RWPE1 (cell line): ENCODE results near the gene BBS1.

ENCODE experiments used
- CTCF ChIA-PET: fragments of 350-600 bp; sonication (Branson Sonifier 250); formaldehyde crosslinking; extraction: SDS; loops from one replicate; lab custom pipeline; 2021; lab: Yijun Ruan, JAX
- POLR2A ChIA-PET: fragments of 400-600 bp; formaldehyde crosslinking; extraction: SDS; loops from one replicate; lab custom pipeline; 2020; ENCODE audit warnings: antibody characterized with exemption; ENCODE audit not compliant: low non-redundant PET; lab: Yijun Ruan, JAX
- DNase-seq: peaks from one replicate; pipeline ENCODE4 v3.0.0; 2012; ENCODE audit warnings: low spot score
- H3K27ac ChIP-seq: fragments of 450-650 bp; 2 replicates; pipeline ENCODE4 v1.5.1; 2017
- TF ChIP-seq, protein P1 (sequence below): fragments of 450-650 bp; conservative IDR thresholded peaks from 2 replicates; pipeline ENCODE4 v1.5.1; 2017; ENCODE audit warnings: low read depth, mild to moderate bottlenecking

Gene BBS1

GRCh38 chr11:66492161-66492865 lies 18.1 kb upstream of the BBS1 start:
- ChIA-PET CTCF (interaction anchor here (0.6 kb wide), 1 partner anchor 10 kb away, joined by 6 read pairs; no protein-coding TSS in a partner anchor), POLR2A (interaction anchor here (0.6 kb wide), 1 partner anchor 811 kb away, joined by 3 read pairs; no protein-coding TSS in a partner anchor)
- TF ChIP-seq, protein P1, sequence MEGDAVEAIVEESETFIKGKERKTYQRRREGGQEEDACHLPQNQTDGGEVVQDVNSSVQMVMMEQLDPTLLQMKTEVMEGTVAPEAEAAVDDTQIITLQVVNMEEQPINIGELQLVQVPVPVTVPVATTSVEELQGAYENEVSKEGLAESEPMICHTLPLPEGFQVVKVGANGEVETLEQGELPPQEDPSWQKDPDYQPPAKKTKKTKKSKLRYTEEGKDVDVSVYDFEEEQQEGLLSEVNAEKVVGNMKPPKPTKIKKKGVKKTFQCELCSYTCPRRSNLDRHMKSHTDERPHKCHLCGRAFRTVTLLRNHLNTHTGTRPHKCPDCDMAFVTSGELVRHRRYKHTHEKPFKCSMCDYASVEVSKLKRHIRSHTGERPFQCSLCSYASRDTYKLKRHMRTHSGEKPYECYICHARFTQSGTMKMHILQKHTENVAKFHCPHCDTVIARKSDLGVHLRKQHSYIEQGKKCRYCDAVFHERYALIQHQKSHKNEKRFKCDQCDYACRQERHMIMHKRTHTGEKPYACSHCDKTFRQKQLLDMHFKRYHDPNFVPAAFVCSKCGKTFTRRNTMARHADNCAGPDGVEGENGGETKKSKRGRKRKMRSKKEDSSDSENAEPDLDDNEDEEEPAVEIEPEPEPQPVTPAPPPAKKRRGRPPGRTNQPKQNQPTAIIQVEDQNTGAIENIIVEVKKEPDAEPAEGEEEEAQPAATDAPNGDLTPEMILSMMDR, result no peak
- no peak overlapping the region for H3K27ac ChIP-seq
- no peak for DNase-seq

GRCh38 chr11:66493130-66493529 lies 17.3 kb upstream of the BBS1 start:
- POLR2A ChIA-PET, result interaction anchor here (0.6 kb wide), 1 partner anchor 810 kb away, joined by 3 read pairs; no protein-coding TSS in a partner anchor
- CTCF ChIA-PET, result no interaction called here
- no peak overlapping the region for H3K27ac ChIP-seq
- TF ChIP-seq, protein P1, result no peak
- no peak for DNase-seq

- ChIA-PET POLR2A (no interaction called here), CTCF (no interaction called here)
- no peak for DNase-seq
- H3K27ac ChIP-seq, result no peak overlapping the region
- TF ChIP-seq, protein P1, result no peak
Observed at GRCh38 chr11:66494458-66494857, 16.0 kb upstream of the BBS1 start.

DNA sequence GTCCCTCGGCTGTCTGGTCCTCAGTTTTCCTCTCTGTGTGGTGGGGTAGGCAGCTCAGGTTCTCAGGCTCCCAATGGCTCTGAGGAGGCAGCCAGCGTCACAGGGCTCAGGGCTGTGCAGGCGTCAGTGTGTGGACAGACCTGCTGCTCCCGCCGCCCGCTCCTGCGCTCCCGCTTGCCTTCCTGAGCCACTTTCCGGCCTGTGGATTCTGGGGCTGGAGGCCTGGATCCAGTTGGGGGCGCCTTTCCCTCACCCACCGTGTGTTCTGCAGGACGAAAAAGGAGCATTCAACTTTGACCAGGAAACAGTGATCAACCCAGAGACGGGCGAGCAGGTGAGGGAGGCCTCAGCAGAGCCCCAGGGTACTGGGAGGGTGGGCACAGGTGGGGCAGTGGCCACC lies 15.5 kb upstream of the BBS1 start:
- ChIA-PET CTCF (no interaction called here), POLR2A (no interaction called here)
- DNase-seq, result no peak
- H3K27ac ChIP-seq, result no peak overlapping the region; the same call in 1 of the 2 replicates
- TF ChIP-seq, protein P1, result no peak

DNA sequence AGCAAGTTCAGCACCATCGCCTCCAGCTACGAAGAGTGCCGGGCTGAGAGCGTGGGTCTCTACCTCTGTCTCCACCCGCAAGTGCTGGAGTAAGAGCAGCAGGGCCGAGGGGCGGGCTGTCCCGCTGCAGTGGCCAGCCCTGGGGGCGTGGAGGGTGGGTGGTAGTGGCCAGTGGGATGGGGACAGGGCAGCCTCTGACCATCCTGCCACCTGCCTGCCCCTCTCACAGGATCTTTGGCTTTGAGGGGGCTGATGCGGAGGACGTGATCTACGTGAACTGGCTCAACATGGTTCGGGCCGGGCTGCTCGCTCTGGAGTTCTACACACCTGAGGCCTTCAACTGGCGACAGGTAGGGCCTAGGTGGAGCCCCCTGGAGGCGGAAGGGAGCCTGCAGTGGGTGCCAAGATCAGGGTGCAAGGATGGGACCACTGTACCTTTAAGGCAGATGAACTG lies 15.0 kb upstream of the BBS1 start:
- H3K27ac ChIP-seq, result no peak overlapping the region; the same call in 1 of the 2 replicates
- CTCF ChIA-PET, result no interaction called here
- no peak for DNase-seq
- TF ChIP-seq, protein P1, result no peak
- POLR2A ChIA-PET, result no interaction called here

DNA sequence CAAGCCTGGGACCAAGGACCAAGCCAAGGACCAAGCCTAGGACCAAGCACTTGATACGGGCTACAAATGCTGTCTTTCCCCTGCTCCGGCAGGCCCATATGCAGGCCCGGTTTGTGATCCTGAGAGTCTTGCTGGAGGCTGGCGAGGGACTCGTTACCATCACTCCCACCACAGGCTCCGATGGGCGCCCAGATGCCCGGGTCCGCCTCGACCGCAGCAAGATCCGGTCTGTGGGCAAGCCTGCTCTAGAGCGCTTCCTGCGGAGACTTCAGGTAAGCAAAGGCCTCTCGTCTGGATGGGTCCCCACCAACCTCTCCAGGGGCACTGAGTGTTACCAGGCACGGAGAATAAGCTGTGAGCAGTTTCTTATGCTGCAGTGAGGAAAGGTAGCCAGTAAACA lies 13.2 kb upstream of the BBS1 start:
- no peak for DNase-seq
- TF ChIP-seq, protein P1, result no peak
- CTCF ChIA-PET, result interaction anchor here (0.6 to 0.7 kb wide), 2 partner anchors 83 to 135 kb away, joined by 3 to 4 read pairs; no protein-coding TSS in a partner anchor
- no peak overlapping the region for H3K27ac ChIP-seq
- POLR2A ChIA-PET, result no interaction called here
